Fibroblast of villous mesenchyme (primary cell): Measurements from ENCODE around the gene TMPRSS13. TPM values are rescaled to one million over a fixed set of nuclear protein-coding genes. Genes with fewer than 3 reads are reported as not detected.
"Not testable (repeated sequence)": the region's sequence is repeated elsewhere in the genome, so short reads cannot be mapped to it uniquely, and the experiment has no call there.

Experiments used
- DNase-seq: peaks from one replicate; pipeline ENCODE4 v3.0.0-alpha.2; 2010; ENCODE audit warnings: low read depth
- H3K4me3 ChIP-seq: 2 replicates; pipeline ENCODE4 v1.5.1; 2011; ENCODE audit warnings: low read depth, mild to moderate bottlenecking, low read length
- total RNA-seq: library from RNA; depleted of rRNA; stranded (reverse); fragments of >200 nt; gene quantifications from 2 replicates; pipeline ENCODE4 v1.2.3, GENCODE V29; 2012
- TF ChIP-seq, protein P1 (sequence below): IDR thresholded peaks from 2 replicates; pipeline ENCODE4 v1.5.1; 2012; ENCODE audit warnings: low read depth, mild to moderate bottlenecking, low read length; ENCODE audit not compliant: insufficient read depth

Gene TMPRSS13
- total RNA-seq, result not detected in 2 replicates

DNA sequence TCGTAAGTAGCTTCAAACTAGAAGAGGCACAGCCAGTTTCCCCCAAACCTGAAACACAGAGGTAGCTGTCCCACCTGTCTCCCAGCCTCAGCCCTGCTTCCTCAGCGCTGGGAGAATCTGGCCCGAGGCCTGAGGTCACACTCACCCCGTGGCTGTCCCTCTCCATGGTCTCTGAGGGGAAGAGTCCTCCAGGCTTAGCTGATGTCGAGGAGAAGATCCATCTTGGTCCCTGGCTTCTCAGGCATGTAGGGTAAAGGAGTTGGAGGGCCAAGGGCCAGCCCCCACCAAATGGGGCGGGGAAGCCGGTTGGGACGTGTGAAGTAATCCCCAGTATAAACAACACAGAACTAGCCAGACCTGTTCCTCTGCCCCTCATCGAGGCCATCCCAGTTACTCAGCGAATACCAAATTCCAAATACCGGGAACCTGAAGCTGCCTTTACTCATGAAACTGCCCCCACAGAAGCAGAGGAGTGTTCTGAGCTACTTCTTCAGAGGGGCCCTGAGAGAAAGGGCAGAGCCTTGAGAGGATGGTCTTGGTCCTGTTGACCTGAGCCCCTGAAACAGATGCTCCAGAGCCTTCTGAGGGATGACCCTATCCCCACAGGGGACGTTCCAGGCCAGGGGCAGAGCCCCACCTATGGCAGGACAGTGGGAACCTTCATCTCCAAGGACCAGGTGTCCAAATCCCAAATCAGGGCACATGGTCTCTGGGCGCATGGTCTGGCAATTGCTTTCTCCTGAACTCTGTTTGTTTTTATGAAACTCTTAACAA, at the start of gene TMPRSS13:
Gene TMPRSS13, minus strand, starts transcription at position 261 of the 774 bp plus-strand sequence. Its CDS starts 95 bp downstream, at position 166.
- no peak for DNase-seq
- no peak within 1 kb of the TSS for H3K4me3 ChIP-seq
- TF ChIP-seq, protein P1, sequence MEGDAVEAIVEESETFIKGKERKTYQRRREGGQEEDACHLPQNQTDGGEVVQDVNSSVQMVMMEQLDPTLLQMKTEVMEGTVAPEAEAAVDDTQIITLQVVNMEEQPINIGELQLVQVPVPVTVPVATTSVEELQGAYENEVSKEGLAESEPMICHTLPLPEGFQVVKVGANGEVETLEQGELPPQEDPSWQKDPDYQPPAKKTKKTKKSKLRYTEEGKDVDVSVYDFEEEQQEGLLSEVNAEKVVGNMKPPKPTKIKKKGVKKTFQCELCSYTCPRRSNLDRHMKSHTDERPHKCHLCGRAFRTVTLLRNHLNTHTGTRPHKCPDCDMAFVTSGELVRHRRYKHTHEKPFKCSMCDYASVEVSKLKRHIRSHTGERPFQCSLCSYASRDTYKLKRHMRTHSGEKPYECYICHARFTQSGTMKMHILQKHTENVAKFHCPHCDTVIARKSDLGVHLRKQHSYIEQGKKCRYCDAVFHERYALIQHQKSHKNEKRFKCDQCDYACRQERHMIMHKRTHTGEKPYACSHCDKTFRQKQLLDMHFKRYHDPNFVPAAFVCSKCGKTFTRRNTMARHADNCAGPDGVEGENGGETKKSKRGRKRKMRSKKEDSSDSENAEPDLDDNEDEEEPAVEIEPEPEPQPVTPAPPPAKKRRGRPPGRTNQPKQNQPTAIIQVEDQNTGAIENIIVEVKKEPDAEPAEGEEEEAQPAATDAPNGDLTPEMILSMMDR, result no peak

DNA sequence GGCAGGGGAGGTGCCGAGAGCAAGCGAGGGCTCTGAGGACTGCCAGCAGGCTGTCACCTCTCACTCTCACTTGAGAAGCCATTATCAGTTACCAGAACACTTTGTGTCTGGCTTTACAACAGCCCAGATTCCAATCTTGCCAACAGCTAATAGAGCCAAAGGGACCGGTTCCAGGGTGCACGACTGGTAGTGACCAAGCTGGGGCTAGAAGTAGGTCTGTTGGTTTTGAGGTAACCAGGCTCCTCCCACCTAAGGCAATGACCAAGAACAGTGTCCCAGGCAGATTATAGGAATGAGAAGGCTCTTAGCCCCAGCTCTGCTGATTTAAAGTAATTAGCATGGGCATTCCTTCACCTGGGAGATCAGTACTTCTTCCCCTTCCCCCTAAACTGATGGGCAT, 49.8 kb upstream of the TMPRSS13 start:
- no peak for DNase-seq
- TF ChIP-seq, protein P1, result no peak
- no peak overlapping the region for H3K4me3 ChIP-seq

DNA sequence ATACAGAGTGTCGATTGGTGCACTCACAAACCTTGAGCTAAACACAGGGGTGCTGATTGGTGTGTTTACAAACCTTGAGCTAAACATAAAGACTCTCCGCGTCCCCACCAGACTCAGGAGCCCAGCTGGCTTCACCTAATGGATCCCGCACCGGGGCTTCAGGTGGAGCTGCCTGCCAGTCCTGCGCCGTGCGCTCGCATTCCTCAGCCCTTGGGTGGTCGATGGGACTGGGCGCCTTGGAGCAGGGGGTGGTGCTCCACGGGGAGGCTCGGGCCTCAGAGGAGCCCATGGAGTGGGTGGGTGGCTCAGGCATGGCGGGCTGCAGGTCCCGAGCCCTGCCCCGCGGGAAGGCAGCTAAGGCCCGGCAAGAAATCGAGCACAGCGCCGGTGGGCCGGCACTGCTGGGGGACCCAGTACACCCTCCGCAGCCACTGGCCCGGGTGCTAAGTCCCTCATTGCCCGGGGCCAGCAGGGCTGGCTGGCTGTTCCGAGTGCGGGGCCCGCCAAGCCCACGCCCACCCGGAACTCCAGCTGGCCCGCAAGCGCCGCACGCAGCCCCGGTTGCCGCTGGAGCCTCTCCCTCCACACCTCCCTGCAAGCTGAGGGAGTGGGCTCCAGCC, 49.2 kb upstream of the TMPRSS13 start:
- DNase-seq, H3K4me3 ChIP-seq: not testable (repeated sequence)

DNA sequence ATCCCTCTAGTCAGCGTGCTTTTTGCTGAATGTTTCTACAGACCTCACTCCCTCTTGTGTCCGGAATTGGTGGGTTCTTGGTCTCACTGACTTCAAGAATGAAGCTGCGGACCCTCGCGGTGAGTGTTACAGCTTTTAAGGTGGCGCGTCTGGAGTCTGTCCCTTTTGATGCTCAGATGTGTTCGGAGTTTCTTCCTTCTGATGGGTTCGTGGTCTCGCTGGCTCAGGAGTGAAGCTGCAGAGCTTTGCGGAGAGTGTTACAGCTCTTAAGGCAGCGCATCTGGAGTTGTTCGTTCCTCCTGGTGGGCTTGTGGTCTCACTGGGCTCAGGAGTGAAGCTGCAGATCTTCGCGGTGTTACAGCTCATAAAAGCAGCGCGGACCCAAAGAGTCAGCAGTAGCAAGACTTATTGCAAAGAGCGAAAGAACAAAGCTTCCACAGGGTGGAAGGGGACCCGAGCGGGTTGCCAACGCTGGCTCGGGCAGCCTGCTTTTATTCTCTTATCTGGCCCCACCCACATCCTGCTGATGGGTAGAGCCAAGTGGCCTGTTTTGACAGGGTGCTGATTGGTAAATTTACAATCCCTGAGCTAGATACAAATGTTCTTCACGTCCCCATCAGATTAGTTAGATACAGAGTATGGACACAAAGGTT, 48.5 kb upstream of the TMPRSS13 start:
- not testable (repeated sequence) for DNase-seq, H3K4me3 ChIP-seq

DNA sequence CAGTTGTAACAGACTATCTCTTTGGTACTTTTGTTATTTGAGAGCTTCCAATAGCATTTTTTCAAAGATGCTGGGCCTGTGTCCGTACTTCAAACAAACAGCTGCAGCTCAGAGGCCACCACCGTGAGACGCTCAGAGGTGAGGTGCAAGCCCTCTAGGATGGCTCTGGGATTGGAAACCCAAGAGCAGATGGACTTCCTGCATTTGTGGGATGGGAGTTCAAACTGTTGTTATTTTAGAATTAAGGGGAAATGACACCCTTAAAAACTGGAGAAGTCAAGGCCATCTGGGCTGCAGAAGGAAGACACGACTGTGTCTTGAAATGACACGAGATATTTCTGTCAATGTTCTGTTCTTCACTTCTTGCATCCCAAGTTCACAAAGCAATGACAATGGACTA, 47.8 kb upstream of the TMPRSS13 start:
- DNase-seq, result no peak
- TF ChIP-seq, protein P1, result no peak
- no peak overlapping the region for H3K4me3 ChIP-seq

DNA sequence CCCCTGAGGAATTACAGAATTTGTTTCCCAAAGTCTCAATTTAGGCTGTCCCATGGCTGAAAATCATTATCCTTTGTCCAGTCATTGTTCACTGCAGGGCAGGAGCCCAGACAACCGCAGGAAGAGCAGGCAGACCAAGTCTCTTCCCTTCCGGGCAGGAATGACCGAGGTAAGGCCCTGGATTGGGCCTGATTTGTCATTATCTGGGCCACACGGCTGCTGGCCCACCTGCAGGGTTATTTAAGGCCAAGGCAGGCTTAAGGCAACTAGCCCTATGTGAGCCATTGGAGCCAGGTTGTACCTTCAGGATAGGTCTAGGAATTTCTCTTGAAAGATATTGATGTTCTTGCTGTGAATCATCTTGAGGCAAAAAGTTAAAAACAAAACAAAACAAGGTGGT, 47.2 kb upstream of the TMPRSS13 start:
- TF ChIP-seq, protein P1, result no peak

DNA sequence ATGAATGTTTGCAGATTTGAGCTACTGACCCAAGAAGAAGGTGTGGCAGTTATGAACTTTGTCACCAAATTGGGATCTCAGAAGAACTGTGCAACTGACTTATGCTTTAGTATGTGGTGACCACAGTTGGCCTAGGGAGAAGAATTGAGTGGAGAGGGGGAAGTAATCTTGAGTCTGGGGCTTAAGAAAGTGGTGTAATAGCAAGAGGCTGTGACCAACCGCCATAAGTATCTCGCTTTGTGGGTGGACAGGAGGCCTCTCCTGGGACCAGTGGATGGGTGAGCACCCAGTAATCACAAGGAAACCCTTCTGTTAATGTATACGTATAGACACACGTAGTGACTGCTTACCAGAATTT, 44.3 kb upstream of the TMPRSS13 start:
- H3K4me3 ChIP-seq, result no peak overlapping the region
- TF ChIP-seq, protein P1, result no peak
- DNase-seq, result no peak

More for the DNA sequence above, 47.2 kb upstream of the TMPRSS13 start:
- no peak overlapping the region for H3K4me3 ChIP-seq
- no peak for DNase-seq
